AG04450 (cell line): ENCODE data around the gene SYPL1. TPM values are rescaled to one million over a fixed set of nuclear protein-coding genes. Genes with fewer than 3 reads are reported as not detected.
A peak's percentile ranks its signal among the peaks of the same experiment; 100 is the strongest.

ENCODE experiments used
- CTCF ChIA-PET: fragments of 300-600, 350-600 bp; formaldehyde crosslinking; extraction: SDS; loops from one replicate; lab custom pipeline; 2022; ENCODE audit warnings: antibody characterized with exemption, inconsistent platforms; lab: Charles Lee
- POLR2A ChIA-PET: fragments of 350-600 bp; formaldehyde crosslinking; extraction: SDS; loops from one replicate; lab custom pipeline; 2021; ENCODE audit warnings: antibody characterized with exemption, inconsistent platforms; lab: Yijun Ruan, JAX
- DNase-seq: peaks from one replicate; pipeline ENCODE4 v3.0.0-alpha.2; 2011; ENCODE audit warnings: low read depth, low spot score
- H3K27ac ChIP-seq: one replicate; pipeline ENCODE4 v1.5.1; 2012; ENCODE audit warnings: low read depth, low read length, control low read depth
- H3K27me3 ChIP-seq: one replicate; pipeline ENCODE4 v1.6.0; 2012; ENCODE audit warnings: low read length; ENCODE audit not compliant: control insufficient read depth, insufficient read depth
- H3K4me3 ChIP-seq: 2 replicates; pipeline ENCODE4 v1.5.1; 2011; ENCODE audit warnings: mild to moderate bottlenecking, low read depth, low read length, control low read depth
- H3K9me3 ChIP-seq: 2 replicates; pipeline ENCODE4 v1.5.1; 2012; ENCODE audit warnings: low read length; ENCODE audit not compliant: control insufficient read depth, insufficient read depth
- polyA minus RNA-seq: library from RNA; depleted of rRNA, polyadenylated mRNA; stranded (reverse); fragments of >200 nt; gene quantifications from 2 replicates; pipeline ENCODE4 v1.2.3, GENCODE V29; 2011; rRNA and poly(A)+ RNA removed
- polyA plus RNA-seq: library from polyadenylated mRNA; depleted of rRNA; stranded (reverse); fragments of >200 nt; gene quantifications from 2 replicates; pipeline ENCODE4 v1.2.3, GENCODE V29; 2011; rRNA removed
- TF ChIP-seq, protein P1 (sequence below): IDR thresholded peaks from 2 replicates; pipeline ENCODE4 v1.5.1; 2011; ENCODE audit warnings: low read depth, low read length, control low read depth, inconsistent platforms

The SYPL1 gene
- 66.4 and 84.7 TPM in 2 replicates for polyA plus RNA-seq
- 21.7 and 41.0 TPM in 2 replicates for polyA minus RNA-seq

DNA sequence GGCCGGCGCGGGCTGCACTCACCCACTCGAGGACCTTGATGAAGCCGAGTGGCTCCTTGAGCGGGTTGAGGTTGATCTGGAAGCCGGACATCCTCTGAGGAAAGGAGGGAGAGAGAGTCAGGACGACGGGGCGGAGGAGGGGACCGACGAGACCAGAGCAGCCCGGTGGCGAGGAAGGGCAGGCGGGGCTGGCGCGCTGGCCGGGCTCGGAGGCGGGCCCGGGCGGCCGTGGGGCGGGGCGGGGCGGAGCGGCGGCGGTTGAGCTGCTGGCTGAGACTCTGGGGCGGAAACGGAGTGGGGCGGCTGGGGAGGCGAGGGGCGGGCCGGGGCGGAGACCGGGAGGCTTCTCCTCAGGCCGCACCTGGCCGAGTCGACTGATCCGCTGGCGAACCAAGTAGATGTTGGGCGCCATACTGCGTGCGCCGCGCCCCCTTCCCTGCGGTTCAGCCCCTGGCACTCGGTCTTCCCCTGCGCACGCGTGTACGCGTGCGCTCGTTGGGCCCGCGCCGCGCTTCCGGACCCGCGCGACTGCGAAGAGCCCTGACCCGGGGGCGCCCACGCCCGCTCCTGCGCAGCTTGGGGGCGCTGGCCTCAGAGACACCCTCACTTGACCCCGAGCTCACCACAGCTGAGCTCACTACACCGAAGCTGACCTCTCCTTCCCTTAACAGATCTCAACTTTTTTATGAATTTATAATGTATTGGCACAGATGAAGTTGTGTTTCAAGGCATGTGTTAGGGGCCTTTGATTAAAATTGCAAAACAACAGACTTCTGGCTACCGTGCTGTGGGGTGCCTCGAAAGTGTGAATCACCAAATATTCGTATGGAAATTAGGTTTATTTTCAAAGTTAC is at the start of gene SYPL1:
SYPL1 (minus strand) TSS at position 195 of the 854 bp plus-strand sequence; CDS start at position 91, 104 bp downstream.
- Histone ChIP-seq H3K4me3 (peak within 1 kb of the TSS; percentile 81), H3K27ac (peak within 1 kb of the TSS; percentile 94), H3K9me3 (no peaks in the 10 kb centered on the region), H3K27me3 (peaks cover 2% of the 10 kb centered on the region)
- POLR2A ChIA-PET = interaction anchor here (0.6 to 1.9 kb wide), 10 partner anchors 13 to 838 kb away, joined by 3 to 7 read pairs (median 4); no protein-coding TSS in a partner anchor
- TF ChIP-seq, protein P1, sequence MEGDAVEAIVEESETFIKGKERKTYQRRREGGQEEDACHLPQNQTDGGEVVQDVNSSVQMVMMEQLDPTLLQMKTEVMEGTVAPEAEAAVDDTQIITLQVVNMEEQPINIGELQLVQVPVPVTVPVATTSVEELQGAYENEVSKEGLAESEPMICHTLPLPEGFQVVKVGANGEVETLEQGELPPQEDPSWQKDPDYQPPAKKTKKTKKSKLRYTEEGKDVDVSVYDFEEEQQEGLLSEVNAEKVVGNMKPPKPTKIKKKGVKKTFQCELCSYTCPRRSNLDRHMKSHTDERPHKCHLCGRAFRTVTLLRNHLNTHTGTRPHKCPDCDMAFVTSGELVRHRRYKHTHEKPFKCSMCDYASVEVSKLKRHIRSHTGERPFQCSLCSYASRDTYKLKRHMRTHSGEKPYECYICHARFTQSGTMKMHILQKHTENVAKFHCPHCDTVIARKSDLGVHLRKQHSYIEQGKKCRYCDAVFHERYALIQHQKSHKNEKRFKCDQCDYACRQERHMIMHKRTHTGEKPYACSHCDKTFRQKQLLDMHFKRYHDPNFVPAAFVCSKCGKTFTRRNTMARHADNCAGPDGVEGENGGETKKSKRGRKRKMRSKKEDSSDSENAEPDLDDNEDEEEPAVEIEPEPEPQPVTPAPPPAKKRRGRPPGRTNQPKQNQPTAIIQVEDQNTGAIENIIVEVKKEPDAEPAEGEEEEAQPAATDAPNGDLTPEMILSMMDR = no peak
- CTCF ChIA-PET = interaction anchor here (0.6 to 2.1 kb wide), 9 partner anchors 10 to 1775 kb away, joined by 3 to 12 read pairs (median 4); no protein-coding TSS in a partner anchor
- DNase-seq = peak; percentile 80

DNA sequence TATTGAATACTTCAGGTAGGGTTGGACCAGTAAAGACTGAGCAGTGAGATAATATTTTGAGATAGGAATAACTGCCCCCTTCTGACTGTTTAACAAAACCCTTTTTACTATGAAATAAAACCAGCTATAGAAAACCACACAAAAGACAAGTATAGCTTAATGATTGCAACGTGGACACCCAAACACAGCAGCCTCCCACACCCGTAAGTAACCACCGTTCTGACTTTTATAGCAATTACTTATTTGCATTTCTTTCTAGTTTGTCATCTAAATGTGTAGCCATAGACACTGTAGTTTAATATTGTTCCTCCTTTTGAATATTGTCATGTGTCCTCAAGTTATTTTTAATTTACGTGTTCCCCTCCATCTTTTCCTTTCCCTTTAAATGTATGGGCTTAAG is 42.9 kb upstream of the SYPL1 start:
- Histone ChIP-seq H3K9me3 (no peaks in the 10 kb centered on the region; the same call in 1 of the 2 replicates), H3K27me3 (peaks cover 17% of the 10 kb centered on the region), H3K4me3 (no peak overlapping the region), H3K27ac (no peak overlapping the region)
- TF ChIP-seq, protein P1 = no peak
- POLR2A ChIA-PET = interaction anchor here (0.6 kb wide), 1 partner anchor 555 kb away, joined by 3 read pairs; no protein-coding TSS in a partner anchor
- no peak for DNase-seq
- CTCF ChIA-PET = interaction anchor here (1.9 to 8.1 kb wide), 6 partner anchors 10 to 394 kb away, joined by 7 to 153 read pairs (median 26); no protein-coding TSS in a partner anchor

DNA sequence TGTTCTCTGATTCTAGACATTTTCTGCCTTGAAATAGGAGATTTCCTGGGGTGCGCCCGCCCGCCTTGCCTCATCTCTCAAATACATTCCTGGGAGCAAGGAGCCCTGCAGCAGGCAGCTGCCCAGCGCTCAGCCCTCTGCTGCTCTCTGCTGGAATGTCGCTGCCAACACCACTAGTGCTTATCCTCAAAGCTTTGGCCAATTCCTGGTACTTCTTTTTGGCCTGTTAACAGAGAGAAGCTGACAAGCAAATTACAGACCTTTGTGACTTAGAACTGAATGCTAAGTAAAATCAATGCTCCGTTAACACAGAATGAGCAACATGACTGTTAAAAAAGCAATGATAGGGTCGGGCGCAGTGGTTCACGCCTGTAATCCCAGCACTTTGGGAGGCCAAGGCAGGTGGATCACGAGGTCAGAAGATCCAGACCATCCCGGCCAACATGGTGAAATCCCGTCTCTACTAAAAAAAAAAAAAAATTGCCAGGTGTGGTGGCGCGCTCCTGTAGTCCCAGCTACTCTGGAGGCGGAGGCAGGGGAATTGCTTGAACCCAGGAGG is 41.9 kb upstream of the SYPL1 start:
- DNase-seq = peak; percentile 59
- TF ChIP-seq, protein P1 = peak; percentile 99
- H3K27ac ChIP-seq = no peak overlapping the region
- H3K27me3 ChIP-seq = peaks cover 13% of the 10 kb centered on the region
- no peak overlapping the region for H3K4me3 ChIP-seq
- CTCF ChIA-PET = interaction anchor here (0.6 to 8.1 kb wide), 45 partner anchors 10 to 756 kb away, joined by 3 to 153 read pairs (median 4); partner anchors contain the start of gene SYPL1
- H3K9me3 ChIP-seq = no peaks in the 10 kb centered on the region; the same call in 1 of the 2 replicates
- POLR2A ChIA-PET = interaction anchor here (1.2 kb wide), 1 partner anchor 42 kb away, joined by 5 read pairs; the partner anchor contains the start of gene SYPL1

DNA sequence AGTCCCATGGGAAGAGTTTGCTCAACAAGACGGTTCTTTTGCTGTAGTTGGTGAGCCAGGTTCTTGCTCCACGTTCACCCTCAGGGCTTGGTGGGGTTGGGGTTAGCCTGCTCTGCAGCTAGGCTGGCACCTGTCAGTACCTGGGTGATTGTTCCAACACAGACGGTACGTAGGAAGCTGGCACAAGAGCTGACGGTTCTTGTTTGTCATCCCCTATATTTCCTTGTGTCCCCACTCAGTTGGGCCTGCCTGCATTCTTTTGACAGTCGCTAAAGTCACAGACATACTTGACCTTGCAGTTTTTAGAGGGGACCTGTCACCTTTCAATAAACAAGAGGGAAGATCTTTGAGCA is 40.2 kb upstream of the SYPL1 start:
- H3K27ac ChIP-seq = no peak overlapping the region
- H3K4me3 ChIP-seq = no peak overlapping the region
- TF ChIP-seq, protein P1 = no peak
- ChIA-PET POLR2A (no interaction called here), CTCF (interaction anchor here (0.6 to 8.1 kb wide), 5 partner anchors 13 to 96 kb away, joined by 3 to 153 read pairs (median 17); partner anchors contain the start of gene SYPL1)
- peaks cover 14% of the 10 kb centered on the region for H3K27me3 ChIP-seq
- no peak for DNase-seq
- H3K9me3 ChIP-seq = no peaks in the 10 kb centered on the region
